Neural cell (in vitro differentiated cells): ENCODE results near the gene ANKRD63.

Experiments used
- CTCF ChIP-seq: fragments of 450-650 bp; IDR thresholded peaks from 2 replicates; pipeline ENCODE4 v1.5.1; 2014; ENCODE audit warnings: antibody characterized with exemption, mild to moderate bottlenecking, moderate library complexity; ENCODE audit not compliant: poor library complexity, severe bottlenecking
- EP300 ChIP-seq: fragments of 450-650 bp; conservative IDR thresholded peaks from 2 replicates; pipeline ENCODE4 v1.6.1; 2014; ENCODE audit warnings: antibody characterized with exemption, mild to moderate bottlenecking, moderate library complexity; ENCODE audit not compliant: poor library complexity, severe bottlenecking
- EZH2 ChIP-seq: fragments of 200-600, 300-800 bp; shearing (Covaris generic), sonication (generic); IDR thresholded peaks from 2 replicates; pipeline ENCODE4 v1.6.1; 2014; ENCODE audit warnings: antibody characterized with exemption, low read length, borderline replicate concordance, mild to moderate bottlenecking; ENCODE audit not compliant: insufficient read depth, poor library complexity, severe bottlenecking
- POLR2AphosphoS5 ChIP-seq: IDR thresholded peaks from 2 replicates; pipeline ENCODE4 v1.6.1; 2012
- REST ChIP-seq: IDR thresholded peaks from 2 replicates; pipeline ENCODE4 v1.6.1; 2012; ENCODE audit warnings: borderline replicate concordance
- SMC3 ChIP-seq: fragments of 450-650 bp; conservative IDR thresholded peaks from 2 replicates; pipeline ENCODE4 v1.6.1; 2014; ENCODE audit warnings: antibody characterized with exemption, mild to moderate bottlenecking, moderate library complexity; ENCODE audit not compliant: poor library complexity
- TAF1 ChIP-seq: IDR thresholded peaks from 2 replicates; pipeline ENCODE4 v1.6.1; 2012; ENCODE audit warnings: low read depth

GRCh38 chr15:40265875-40266274 is 17.0 kb downstream of the ANKRD63 start:
- TF ChIP-seq CTCF = no peak
- no peak for TF ChIP-seq SMC3
- no peak for TF ChIP-seq EZH2
- TF ChIP-seq EP300 = no peak
- no peak for TF ChIP-seq POLR2AphosphoS5
- no peak for TF ChIP-seq REST
- no peak for TF ChIP-seq TAF1
